Measurements from ENCODE around the gene MMP23B.
"Not testable (repeated sequence)": the region's sequence is repeated elsewhere in the genome, so short reads cannot be mapped to it uniquely, and the experiment has no call there.

Gene MMP23B

DNA sequence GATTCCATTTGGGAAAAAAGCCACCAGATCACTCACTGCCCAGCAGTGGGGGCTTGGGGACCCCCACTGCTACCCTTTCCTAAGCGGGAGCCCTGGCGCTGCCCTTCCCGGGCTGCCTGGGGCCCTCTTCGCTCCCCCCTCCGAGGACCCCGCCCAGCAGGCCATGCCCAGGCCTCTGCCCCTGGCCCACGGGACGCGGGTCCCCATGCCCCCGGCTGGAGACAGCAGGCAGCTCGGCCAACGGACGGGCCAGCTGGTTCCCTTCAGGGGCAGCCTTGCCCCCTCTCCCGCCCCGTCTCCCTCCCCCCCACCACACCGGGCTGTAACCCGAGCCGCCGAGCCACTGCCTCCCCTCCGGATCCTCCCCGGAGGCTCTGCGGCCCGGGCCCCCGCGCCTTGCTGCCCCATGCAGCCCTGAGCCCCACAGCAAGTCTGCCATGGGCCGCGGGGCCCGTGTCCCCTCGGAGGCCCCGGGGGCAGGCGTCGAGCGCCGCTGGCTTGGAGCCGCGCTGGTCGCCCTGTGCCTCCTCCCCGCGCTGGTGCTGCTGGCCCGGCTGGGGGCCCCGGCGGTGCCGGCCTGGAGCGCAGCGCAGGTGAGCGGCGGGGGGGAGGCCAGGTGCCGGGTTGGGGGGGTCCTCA lies at the start of gene MMP23B:
Gene MMP23B (plus strand): TSS at position 392 of the 639 bp plus-strand sequence. CDS start 46 bp downstream, at position 438.
- DNase-seq (ENCODE audit: low spot score), result no peak

- DNase-seq (ENCODE audit: low spot score), result no peak
These were observed 49.2 kb upstream of the MMP23B start for GRCh38 chr1:1582585-1583346.

DNA sequence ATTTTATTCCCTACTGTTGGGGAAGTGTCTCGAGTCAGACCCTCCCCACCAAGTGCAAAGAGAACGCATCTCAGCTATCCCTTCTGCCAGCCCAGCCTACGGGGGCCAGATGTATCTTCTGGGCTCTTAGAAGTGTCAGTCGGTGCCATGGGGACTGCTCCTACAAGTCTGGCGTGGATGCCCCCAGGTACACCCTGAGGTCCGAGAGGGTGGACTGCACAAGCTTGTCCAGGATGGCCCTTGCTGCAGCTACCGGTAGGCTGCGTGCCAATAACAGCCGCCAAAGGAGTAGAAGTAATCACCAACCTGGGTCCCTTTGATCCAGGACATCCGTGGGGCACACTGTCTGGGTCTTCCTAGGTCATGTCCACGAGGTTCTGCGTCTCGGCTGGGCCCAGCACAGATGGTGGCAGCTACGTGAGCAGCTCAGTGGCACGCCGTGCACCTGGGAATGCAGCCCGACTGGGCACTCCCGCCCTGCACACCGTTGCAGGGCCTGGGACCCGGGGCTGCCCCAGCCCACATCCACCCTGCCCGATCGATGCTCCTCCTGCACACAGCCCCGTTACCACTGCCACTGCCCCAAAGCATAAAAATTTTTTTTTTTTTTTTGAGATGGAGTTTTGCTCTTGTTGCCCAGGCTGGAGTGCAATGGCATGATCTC lies 48.5 kb upstream of the MMP23B start:
- no peak for DNase-seq (ENCODE audit: low spot score)

DNA sequence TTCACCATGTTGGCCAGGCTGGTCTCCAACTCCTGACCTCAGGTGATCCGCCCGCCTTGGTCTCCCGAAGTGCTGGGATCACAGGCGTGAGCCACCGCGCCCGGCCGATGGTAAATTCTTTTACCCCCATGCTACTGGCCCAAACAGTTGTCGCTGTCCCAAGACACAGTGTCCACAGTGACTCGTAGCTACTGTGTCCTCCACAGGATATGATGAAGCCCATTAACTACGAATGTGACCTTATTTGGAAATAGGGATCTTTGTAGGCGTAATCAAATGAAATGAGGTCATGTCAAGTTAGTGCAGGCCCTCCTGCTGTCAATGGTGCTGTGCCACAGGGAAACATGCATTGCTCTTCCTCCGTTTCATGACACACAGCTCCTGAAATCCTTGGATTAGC lies 40.5 kb upstream of the MMP23B start:
- DNase-seq (ENCODE audit: low spot score), result no peak

DNA sequence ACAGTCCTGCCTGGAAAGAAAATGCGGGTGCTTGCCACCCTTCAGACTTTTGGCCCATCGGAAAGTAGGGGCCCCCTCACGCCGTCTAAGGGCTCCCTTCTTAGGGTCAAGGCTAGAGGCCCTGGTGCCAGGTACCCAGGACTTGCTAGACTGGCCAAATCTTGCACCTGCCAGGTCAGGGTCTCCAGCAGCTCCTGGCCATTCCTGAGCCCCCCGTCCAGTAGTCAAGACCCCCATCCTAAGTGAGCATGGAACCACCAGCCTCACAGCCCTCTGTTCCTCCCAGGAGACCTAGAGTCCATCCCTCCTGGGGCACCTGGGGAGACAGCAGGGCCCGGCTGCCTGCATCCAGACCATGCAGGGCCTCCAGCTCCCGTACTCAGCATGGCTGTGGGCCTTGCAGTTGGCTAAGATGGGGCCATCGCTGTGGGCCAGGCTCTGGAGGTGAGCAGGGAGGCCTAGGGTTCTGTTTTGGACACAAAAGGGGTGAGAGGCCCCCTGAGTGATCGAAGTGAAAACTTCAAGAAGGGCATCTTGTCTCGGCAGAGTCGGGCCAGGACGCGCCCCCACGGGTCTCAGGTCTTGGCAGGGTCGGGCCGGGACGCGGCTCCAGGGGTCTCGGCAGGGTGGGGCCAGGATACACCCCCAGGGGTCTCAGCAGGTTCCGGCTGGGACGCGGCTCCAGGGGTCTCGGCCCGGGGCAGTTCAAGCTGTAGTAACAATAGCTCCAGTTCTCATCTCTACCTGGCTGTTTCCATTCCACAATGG lies 38.0 kb upstream of the MMP23B start:
- no peak for DNase-seq (ENCODE audit: low spot score)

DNA sequence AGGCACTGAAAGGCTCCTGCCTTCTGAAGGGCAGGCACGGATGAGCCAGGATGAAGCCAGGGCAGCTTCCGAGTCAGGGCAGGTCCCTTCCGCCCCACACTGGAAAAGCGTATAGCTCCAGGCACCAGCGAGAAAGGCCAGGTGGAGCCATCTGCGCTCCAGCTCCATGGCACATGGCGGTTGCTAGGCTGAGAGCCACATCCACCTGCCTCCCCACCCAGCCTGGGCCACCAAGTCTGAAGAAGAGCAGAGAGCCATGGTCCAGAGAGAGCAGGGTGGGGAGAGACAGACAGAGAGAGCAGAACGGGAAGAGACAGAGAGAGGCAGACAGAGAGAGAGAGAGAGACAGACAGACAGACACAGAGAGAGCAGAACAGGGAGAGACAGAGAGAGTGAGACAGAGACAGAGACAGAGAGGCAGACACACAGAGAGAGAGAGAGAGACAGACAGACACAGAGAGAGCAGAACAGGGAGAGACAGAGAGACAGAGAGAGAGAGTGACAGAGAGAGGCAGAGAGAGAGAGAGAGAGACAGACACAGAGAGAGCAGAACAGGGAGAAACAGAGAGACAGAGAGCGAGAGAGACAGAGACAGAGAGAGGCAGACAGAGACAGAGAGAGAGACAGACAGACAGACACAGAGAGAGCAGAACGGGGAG lies 37.2 kb upstream of the MMP23B start:
- DNase-seq (ENCODE audit: low spot score), result no peak

- DNase-seq (ENCODE audit: low spot score), result not testable (repeated sequence)
These were observed 36.6 kb upstream of the MMP23B start for GRCh38 chr1:1595341-1595740.

DNA sequence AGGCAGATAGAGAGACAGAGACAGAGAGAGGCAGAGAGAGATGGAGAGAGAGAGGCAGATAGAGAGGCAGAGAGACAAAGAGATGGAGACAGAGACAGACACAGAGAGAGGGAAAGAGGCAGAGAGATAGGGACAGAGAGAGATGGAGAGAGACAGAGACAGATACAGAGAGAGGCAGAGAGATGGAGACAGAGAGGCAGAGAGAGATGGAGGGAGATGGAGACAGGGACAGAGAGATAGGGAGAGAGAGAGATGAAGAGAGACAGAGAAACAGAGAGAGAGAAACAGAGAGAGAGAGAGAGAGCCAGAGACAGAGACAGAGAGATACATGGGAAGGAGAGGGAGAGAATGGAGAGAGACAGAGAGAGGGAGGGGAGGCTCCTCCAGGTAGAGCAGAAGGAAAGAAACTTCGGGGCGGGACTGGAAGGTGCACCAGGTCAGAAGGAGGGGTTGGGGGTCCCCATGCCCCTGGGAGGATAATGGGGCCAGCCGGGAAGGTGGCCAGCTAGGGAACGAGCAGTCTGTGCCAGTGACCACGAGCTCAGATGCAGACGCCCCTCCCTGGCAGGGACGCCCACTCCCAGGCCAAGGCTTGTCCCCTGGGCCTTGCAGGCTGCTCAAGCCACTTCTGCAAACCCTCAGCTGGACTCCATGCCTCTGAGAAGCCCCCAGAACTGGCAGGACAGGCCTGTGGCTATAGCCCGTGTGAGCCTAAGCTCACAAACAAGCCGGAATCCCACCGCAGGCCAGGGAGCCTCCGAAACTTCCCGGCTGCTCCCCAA lies 35.3 kb upstream of the MMP23B start:
- no peak for DNase-seq (ENCODE audit: low spot score)

DNA sequence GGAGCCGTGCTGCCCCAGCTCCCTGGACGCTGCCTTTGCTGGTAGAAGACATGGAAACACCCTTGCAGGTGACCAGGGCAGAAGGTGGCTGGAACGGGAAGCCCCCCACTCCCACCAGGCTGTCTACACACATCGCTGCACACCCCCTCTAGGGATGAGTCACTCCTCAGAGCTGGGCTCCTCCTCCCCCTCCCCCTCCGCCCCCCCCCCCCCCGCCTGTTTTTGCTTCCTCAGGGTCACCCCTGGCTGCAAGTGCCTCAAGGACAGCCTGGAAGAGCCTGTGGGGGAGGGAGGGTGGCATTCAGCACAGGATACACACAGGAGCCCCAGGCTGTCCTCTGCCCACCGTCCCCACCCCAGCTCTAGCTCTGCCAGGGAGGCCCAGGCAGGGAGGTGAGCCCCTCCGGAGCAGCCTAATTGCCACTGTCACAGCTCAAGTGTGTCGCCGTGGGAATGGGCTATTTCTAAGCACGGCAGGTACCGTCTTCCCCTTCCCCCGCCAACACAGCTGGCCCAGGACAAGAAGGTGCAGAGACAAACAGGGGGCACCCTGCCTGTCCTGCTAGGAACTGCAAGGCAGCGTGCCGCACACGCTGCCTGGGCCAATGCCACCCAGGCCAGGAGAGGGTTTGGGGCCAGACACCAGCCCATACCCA lies 34.6 kb upstream of the MMP23B start:
- DNase-seq (ENCODE audit: low spot score), result no peak

- DNase-seq (ENCODE audit: low spot score), result no peak
These were observed 33.8 kb upstream of the MMP23B start for GRCh38 chr1:1598051-1598719.

- no peak for DNase-seq (ENCODE audit: low spot score)
These were observed 33.3 kb upstream of the MMP23B start for GRCh38 chr1:1598720-1599029.

DNA sequence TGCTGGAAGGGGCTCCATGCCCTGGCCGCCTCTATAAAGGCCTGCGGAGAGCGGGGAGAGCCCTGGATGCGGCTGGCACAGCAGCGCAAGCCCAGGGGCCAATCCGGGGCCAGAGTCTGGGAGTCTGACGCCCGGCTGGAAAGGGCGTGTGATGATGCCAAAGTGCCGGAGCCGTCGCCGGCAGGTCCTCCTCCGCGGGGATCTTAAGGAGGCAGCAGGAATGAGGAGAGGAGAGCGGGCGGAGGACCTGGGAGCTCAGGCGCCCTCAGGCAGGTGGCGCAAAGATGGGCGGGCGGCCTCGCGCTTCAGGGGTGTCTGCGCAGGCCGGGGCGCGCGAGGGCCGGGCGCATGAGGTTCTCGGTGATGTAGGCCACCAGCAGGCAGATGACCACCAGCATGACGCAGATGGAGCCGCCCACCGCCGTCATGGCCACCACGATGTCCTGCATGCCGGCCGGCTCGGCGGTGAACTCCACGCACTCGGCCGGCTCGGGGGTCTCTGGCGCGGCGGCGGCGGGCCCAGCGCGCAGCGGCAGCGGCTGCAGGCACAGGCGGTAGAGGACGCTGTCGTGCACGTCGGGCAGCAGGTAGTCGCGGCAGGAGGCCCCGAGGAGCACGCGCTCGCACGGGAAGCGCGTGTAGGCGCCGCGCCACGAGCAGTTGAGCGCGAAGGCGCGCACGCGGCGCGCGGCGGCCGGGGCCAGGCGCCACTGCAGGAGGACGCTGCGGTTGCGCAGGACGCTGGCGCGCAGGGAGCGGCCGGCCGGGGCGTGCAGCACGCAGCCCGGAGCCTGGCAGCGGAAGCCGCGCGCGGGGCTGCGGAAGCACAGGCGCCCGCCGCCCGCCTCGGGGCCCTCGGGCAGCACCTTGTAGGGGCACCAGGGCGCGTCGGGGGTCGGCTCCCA lies 32.7 kb upstream of the MMP23B start:
- DNase-seq (ENCODE audit: low spot score), result no peak

GRCh38 chr1:1599935-1600860 lies 31.8 kb upstream of the MMP23B start, which contains the start of gene FNDC10:
TSS of gene FNDC10 (minus strand) at chr1:1600135. CDS start at chr1:1600015, 120 bp downstream.
- no peak for DNase-seq (ENCODE audit: low spot score)

DNA sequence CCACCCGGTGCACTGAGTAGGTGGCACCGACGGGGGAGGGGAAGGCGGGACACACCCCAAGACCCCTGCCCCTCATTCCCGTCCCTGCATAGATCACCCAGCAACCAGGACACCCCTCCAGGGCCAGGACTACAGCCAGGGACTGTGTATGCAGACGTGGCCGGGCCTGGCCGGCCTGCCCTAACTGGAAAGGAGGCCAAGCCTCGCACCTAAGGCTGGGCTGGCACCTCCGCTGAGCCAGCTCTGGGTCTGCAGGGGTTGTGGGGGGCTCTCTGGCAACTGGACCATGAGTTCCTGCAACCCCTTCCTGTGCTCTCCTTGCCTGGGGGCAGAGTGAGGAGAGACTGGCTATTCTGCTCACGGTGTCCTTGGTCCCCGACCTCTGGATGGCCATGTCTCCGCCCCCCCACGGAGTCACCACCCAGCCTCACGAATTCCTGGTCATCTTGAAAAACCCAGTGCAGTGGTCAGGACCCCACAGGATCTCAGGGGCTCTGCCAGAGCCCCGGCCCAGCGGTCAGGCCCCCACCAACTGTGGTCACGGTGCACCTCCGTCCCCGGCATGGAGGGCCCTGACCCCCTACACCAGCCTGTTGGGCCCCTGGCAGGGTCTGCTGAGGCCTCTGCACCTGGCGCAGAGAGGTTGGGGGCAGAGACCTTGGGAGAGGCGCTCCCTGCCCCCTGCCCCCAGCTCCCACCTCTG lies 31.0 kb upstream of the MMP23B start:
- DNase-seq (ENCODE audit: low spot score), result no peak

DNA sequence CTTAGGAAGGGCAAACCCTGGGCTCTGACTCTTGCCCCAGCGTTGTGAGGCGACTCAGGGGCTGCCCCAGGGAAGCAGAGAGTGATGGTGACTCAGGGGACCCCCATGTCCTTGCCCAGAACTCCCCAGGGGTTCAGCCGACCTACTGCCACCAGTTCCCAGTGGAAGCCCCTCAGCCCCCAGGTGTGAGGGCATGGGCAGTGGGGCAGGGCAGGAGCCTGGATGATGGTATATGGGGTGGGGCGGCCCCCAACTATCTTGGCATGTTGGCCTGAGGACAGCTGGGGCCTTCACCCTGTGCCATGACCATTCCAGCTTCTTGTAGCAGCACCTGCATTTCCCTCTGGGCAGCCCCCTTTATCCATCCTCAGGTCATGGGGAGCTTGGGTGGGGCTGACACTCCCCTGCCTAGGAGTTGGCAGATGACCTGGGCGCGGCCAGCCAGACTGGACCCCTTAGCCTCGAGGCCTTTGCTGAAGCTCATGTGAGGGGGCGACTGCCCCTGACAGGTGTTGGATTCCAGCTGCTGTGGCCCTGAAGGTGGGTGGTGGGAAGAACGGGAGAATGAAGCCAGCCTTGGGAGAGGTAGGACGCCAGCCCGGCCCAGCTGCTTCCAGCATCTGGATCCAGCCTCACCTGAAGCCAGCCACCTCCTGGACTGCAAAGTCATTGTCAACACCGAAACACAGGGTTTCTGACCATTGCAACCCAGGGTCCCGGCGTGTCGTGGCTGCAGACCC lies 30.2 kb upstream of the MMP23B start:
- no peak for DNase-seq (ENCODE audit: low spot score)

DNA sequence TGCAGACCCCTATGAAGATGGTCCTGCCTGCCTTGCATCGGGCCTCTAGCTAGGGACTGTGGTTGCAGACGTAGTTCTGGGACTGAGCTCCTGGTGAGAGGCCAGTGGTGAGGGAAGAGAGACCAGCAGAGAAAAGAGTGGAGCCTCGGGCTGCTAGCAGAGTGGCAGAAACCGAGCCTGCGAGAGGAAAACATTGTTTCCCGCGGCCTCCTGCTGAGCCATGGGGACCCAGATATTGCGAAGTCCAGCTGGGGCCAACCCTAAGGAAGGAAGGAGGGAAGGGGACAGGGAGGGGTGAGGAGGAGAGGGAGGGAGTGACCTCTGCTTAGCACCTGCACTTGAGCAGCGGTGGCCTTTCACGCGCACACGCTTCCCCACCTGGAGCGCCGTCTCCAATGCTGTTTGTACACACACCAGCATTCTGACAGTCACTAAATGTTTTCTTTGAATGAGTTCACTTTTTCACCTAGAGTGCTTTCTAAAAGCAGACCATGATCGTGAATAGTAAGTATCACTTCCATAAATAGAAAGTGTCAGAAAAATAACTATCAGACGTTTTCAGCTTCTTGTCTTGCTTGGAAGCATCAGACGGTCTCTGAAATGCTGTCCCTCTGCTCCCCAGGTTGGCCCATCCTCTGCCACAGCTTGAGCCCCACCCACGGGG lies 29.5 kb upstream of the MMP23B start:
- no peak for DNase-seq (ENCODE audit: low spot score)
